ENCODE data around the gene MRFAP1L1. TPM values are rescaled to one million over a fixed set of nuclear protein-coding genes. Genes with fewer than 3 reads are reported as not detected.

MRFAP1L1 gene
- total and polyA plus RNA-seq, 2 experiments from 2014 or later = 61.6 to 73.8 TPM

GRCh38 chr4:6754481-6755087 lies 44.9 kb upstream of the MRFAP1L1 start:
- TF ChIP-seq ZNF462 (CRISPR knock-in tag; IDR thresholded peaks at IDR 0.05) (no peak), ETS1 (IDR thresholded peaks at IDR 0.05) (no peak), EZH2 (IDR thresholded peaks at IDR 0.05; ENCODE audit: low read depth, unreplicated experiment) (no peak), POLR2AphosphoS5 (IDR thresholded peaks at IDR 0.05; ENCODE audit: low read depth) (no peak), CTCF (conservative IDR thresholded peaks at IDR 0.05; ENCODE audit: low read depth in 2 of 2) (no peak), JUNB (IDR thresholded peaks at IDR 0.05; ENCODE audit: unreplicated experiment) (no peak), NANOG (IDR thresholded peaks at IDR 0.05; ENCODE audit: borderline replicate concordance) (no peak), REST (IDR thresholded peaks at IDR 0.05; ENCODE audit: unreplicated experiment) (no peak), ZNF114 (CRISPR knock-in tag; IDR thresholded peaks at IDR 0.05) (no peak)
- no peak overlapping the region for H2AFZ ChIP-seq
- no peak overlapping the region for H3K27ac ChIP-seq (ENCODE audit: low read depth)
- H3K9me2 ChIP-seq (ENCODE audit: insufficient read depth) = no peaks in the 10 kb centered on the region
- no peaks in the 10 kb centered on the region for H3K36me3 ChIP-seq (ENCODE audit: insufficient read depth)
- H3K27me3 ChIP-seq (ENCODE audit: insufficient read depth) = no peaks in the 10 kb centered on the region
- no peak overlapping the region for H3K27ac Mint-ChIP-seq
- H4K20me1 ChIP-seq (replicated peaks; ENCODE audit: insufficient read depth) = no peaks in the 10 kb centered on the region
- no peaks in the 10 kb centered on the region for H3K36me3 Mint-ChIP-seq (ENCODE audit: low read depth)
- H3K9me3 Mint-ChIP-seq = no peaks in the 10 kb centered on the region
- no peaks in the 10 kb centered on the region for H3K27me3 Mint-ChIP-seq (ENCODE audit: insufficient read depth, low read depth, poor library complexity)
- H3F3A ChIP-seq (replicated peaks; ENCODE audit: low read depth) = no peaks in the 10 kb centered on the region
- DNase-seq (ENCODE audit: low spot score) = no peak
- no peak overlapping the region for H3K4me3 ChIP-seq
- no peak overlapping the region for H3K4me3 Mint-ChIP-seq
- no peaks in the 10 kb centered on the region for H3K79me2 ChIP-seq (replicated peaks; ENCODE audit: insufficient read depth)
- no peak for ATAC-seq
- H3K4me1 ChIP-seq (ENCODE audit: insufficient read depth) = no peaks in the 10 kb centered on the region
- H3K4me2 ChIP-seq = no peak overlapping the region
- peaks cover 4% of the 10 kb centered on the region; the same call in 2 of the 3 replicates for H3K4me1 Mint-ChIP-seq
